Measurements from ENCODE around the gene TMEM19. TPM values are rescaled to one million over a fixed set of nuclear protein-coding genes. Genes with fewer than 3 reads are reported as not detected.

Gene TMEM19
- total and polyA plus RNA-seq, 2 of the 8 experiments (the other 6 are each of a cell fraction or from before 2014, with no cell fraction given): 12.6 to 19.1 TPM

GRCh38 chr12:71636704-71637115 lies 49.2 kb upstream of the TMEM19 start:
- Histone ChIP-seq H3K9ac (replicated peaks in 1 of 4; ENCODE audit: extremely low read depth in 1 of 4, low read depth in 3 of 4, low read length in 3 of 4) (no peak overlapping the region), H3K27ac (ENCODE audit: low read depth, low read length) (no peak overlapping the region), H4K91ac (replicated peaks; ENCODE audit: insufficient read length, low read length) (no peak overlapping the region), H2AFZ (ENCODE audit: low read length) (no peak overlapping the region), H3K14ac (ENCODE audit: insufficient read length) (no peak overlapping the region), H4K20me1 (replicated peaks in 1 of 2; ENCODE audit: control insufficient read depth in 1 of 2, insufficient read depth in 2 of 2, low read length in 2 of 2) (peaks cover 0 to 3% of the 10 kb centered on the region in 2 experiments), H3K9me3 (ENCODE audit: insufficient read depth in 2 of 2, low read depth in 1 of 2, low read length in 1 of 2) (no peaks in the 10 kb centered on the region), H3K56ac (replicated peaks; ENCODE audit: insufficient read length, low read depth, low read length) (no peak overlapping the region), H3K23ac (ENCODE audit: insufficient read length) (no peak overlapping the region), H3K23me2 (ENCODE audit: low read depth, low read length) (no peaks in the 10 kb centered on the region), H3K4ac (replicated peaks; ENCODE audit: insufficient read length, low read depth, low read length) (no peak overlapping the region), H3K36me3 (ENCODE audit: control insufficient read depth in 2 of 4, insufficient read depth in 4 of 4, low read length in 3 of 4) (peaks cover 6 to 61% (median 46%) of the 10 kb centered on the region in 4 experiments), H2BK120ac (replicated peaks; ENCODE audit: low read depth, low read length) (no peak overlapping the region), H3K4me2 (ENCODE audit: insufficient read depth in 1 of 2, low read depth in 2 of 2, low read length in 2 of 2) (no peak overlapping the region), H3K4me3 (ENCODE audit: extremely low read depth in 1 of 4, insufficient read depth in 2 of 4, low read depth in 3 of 4, low read length in 4 of 4) (no peak overlapping the region), H2BK20ac (ENCODE audit: low read length) (no peak overlapping the region), H2BK12ac (ENCODE audit: low read depth, low read length) (no peak overlapping the region), H4K8ac (ENCODE audit: extremely low read depth, insufficient read depth, low read length) (no peak overlapping the region), H3K79me1 (ENCODE audit: low read depth, low read length) (no peaks in the 10 kb centered on the region), H2AK5ac (ENCODE audit: low read depth, low read length) (no peak overlapping the region), H3K4me1 (replicated peaks in 1 of 4; ENCODE audit: control insufficient read depth in 3 of 4, insufficient read depth in 4 of 4, low read length in 3 of 4) (no peaks in the 10 kb centered on the region), H3K27me3 (replicated peaks in 1 of 4; ENCODE audit: control insufficient read depth in 3 of 4, extremely low read depth in 1 of 4, insufficient read depth in 3 of 4, low read length in 3 of 4) (no peaks in the 10 kb centered on the region), H4K5ac (ENCODE audit: insufficient read length, low read depth, low read length) (no peak overlapping the region), H2BK5ac (ENCODE audit: low read depth, low read length) (no peak overlapping the region), H3K79me2 (ENCODE audit: control insufficient read depth in 1 of 2, insufficient read depth in 2 of 2, low read length in 2 of 2) (no peaks in the 10 kb centered on the region), H2BK15ac (ENCODE audit: low read length) (no peak overlapping the region), H3K18ac (ENCODE audit: extremely low read depth, low read length) (no peak overlapping the region)
- WGBS, 2 experiments (ENCODE audit: extremely low coverage in 1 of 2, insufficient coverage in 1 of 2, insufficient read length in 1 of 2, insufficient replicate concordance in 2 of 2, low coverage in 1 of 2, low lambda C conversion rate in 2 of 2, missing lambda C conversion rate in 1 of 2): 72% methylated on average over 3 of the region's 3 CpGs; no CpG with 5 or more reads in 1 of the 2 experiments
- no peak for DNase-seq (ENCODE audit: low read depth in 1 of 2, low spot score in 2 of 2)
- POLR2A ChIA-PET (ENCODE audit: partially characterized antibody): interaction anchor here (1.0 to 1.2 kb wide), 3 partner anchors 9 to 113 kb away, joined by 3 read pairs; no protein-coding TSS in a partner anchor
- CTCF ChIA-PET (ENCODE audit: partially characterized antibody): interaction anchor here (0.6 to 3.1 kb wide), 27 partner anchors 9 to 499 kb away, joined by 3 to 24 read pairs (median 4); partner anchors contain the start of gene TMEM19
- TF ChIP-seq RAD21 (IDR thresholded peaks at IDR 0.05 in 1 of 2, conservative IDR thresholded peaks at IDR 0.05 in 1 of 2; ENCODE audit: low read depth in 2 of 2, low read length in 2 of 2) (peak; percentile 70 to 71), USF2 (IDR thresholded peaks at IDR 0.05; ENCODE audit: low read length) (no peak), BRCA1 (IDR thresholded peaks at IDR 0.05; ENCODE audit: low read depth, low read length) (no peak), MAX (IDR thresholded peaks at IDR 0.05) (no peak)
- TF ChIP-seq, protein P1, sequence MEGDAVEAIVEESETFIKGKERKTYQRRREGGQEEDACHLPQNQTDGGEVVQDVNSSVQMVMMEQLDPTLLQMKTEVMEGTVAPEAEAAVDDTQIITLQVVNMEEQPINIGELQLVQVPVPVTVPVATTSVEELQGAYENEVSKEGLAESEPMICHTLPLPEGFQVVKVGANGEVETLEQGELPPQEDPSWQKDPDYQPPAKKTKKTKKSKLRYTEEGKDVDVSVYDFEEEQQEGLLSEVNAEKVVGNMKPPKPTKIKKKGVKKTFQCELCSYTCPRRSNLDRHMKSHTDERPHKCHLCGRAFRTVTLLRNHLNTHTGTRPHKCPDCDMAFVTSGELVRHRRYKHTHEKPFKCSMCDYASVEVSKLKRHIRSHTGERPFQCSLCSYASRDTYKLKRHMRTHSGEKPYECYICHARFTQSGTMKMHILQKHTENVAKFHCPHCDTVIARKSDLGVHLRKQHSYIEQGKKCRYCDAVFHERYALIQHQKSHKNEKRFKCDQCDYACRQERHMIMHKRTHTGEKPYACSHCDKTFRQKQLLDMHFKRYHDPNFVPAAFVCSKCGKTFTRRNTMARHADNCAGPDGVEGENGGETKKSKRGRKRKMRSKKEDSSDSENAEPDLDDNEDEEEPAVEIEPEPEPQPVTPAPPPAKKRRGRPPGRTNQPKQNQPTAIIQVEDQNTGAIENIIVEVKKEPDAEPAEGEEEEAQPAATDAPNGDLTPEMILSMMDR (IDR thresholded peaks at IDR 0.05; ENCODE audit: control extremely low read depth in 1 of 3, insufficient read depth in 1 of 3, low read depth in 1 of 3, low read length in 3 of 3): peak in 2 of 3 experiments; percentile 62 to 78; a peak in 2 of 4 replicates
- FAIRE-seq: peak; percentile 82

All from H1 (cell line).